ENCODE measurements around the gene CHD8.

Gene CHD8

GRCh38 chr14:21455912-21456667 is at the start of gene CHD8:
CHD8 (minus strand) TSS chr14:21456123; CDS start chr14:21431643, 24,480 bp downstream.
- Histone ChIP-seq H3K27me3 (ENCODE audit: control insufficient read depth, insufficient read depth, low read length) (no peaks in the 10 kb centered on the region), H3K27ac (ENCODE audit: low read depth, low read length) (peak within 1 kb of the TSS; percentile 81), H3K4me1 (ENCODE audit: control insufficient read depth, insufficient read depth, low read length) (no peaks in the 10 kb centered on the region)

GRCh38 chr14:21505012-21505553 is 49.2 kb upstream of the CHD8 start:
- no peaks in the 10 kb centered on the region for H3K9me3 ChIP-seq (ENCODE audit: control insufficient read depth, insufficient read depth, low read depth, low read length)
- H3K4me3 ChIP-seq (ENCODE audit: low read depth, low read length) = no peak overlapping the region
- H3K36me3 ChIP-seq (ENCODE audit: control insufficient read depth, insufficient read depth, low read length) = peaks cover 70% of the 10 kb centered on the region
- no peak overlapping the region for H3K9ac ChIP-seq (ENCODE audit: low read length)
- no peaks in the 10 kb centered on the region for H3K27me3 ChIP-seq (ENCODE audit: control insufficient read depth, insufficient read depth, low read length)
- H3K27ac ChIP-seq (ENCODE audit: low read depth, low read length) = no peak overlapping the region
- peaks cover 13% of the 10 kb centered on the region; the same call in 1 of the 2 replicates for H3K4me1 ChIP-seq (ENCODE audit: control insufficient read depth, insufficient read depth, low read length)

More at GRCh38 chr14:21455912-21456667, at the start of gene CHD8:
- no peaks in the 10 kb centered on the region for H3K9me3 ChIP-seq (ENCODE audit: control insufficient read depth, insufficient read depth, low read depth, low read length)
- H3K4me3 ChIP-seq (ENCODE audit: low read depth, low read length) = peak within 1 kb of the TSS; percentile 90
- H3K9ac ChIP-seq (ENCODE audit: low read length) = peak within 1 kb of the TSS; percentile 95
- H3K36me3 ChIP-seq (ENCODE audit: control insufficient read depth, insufficient read depth, low read length) = peaks cover 15% of the 10 kb centered on the region

GRCh38 chr14:21503376-21503775 is 47.5 kb upstream of the CHD8 start:
- H3K4me3 ChIP-seq (ENCODE audit: low read depth, low read length) = no peak overlapping the region
- peaks cover 10% of the 10 kb centered on the region for H3K4me1 ChIP-seq (ENCODE audit: control insufficient read depth, insufficient read depth, low read length)
- H3K36me3 ChIP-seq (ENCODE audit: control insufficient read depth, insufficient read depth, low read length) = peaks cover 81% of the 10 kb centered on the region
- H3K27me3 ChIP-seq (ENCODE audit: control insufficient read depth, insufficient read depth, low read length) = no peaks in the 10 kb centered on the region
- H3K9me3 ChIP-seq (ENCODE audit: control insufficient read depth, insufficient read depth, low read depth, low read length) = no peaks in the 10 kb centered on the region
- H3K9ac ChIP-seq (ENCODE audit: low read length) = no peak overlapping the region
- H3K27ac ChIP-seq (ENCODE audit: low read depth, low read length) = no peak overlapping the region

GRCh38 chr14:21501568-21501967 is 45.6 kb upstream of the CHD8 start:
- no peak overlapping the region for H3K27ac ChIP-seq (ENCODE audit: low read depth, low read length)
- no peaks in the 10 kb centered on the region for H3K27me3 ChIP-seq (ENCODE audit: control insufficient read depth, insufficient read depth, low read length)
- peaks cover 10% of the 10 kb centered on the region for H3K4me1 ChIP-seq (ENCODE audit: control insufficient read depth, insufficient read depth, low read length)
- H3K9me3 ChIP-seq (ENCODE audit: control insufficient read depth, insufficient read depth, low read depth, low read length) = no peaks in the 10 kb centered on the region
- H3K9ac ChIP-seq (ENCODE audit: low read length) = no peak overlapping the region
- peaks cover 85% of the 10 kb centered on the region for H3K36me3 ChIP-seq (ENCODE audit: control insufficient read depth, insufficient read depth, low read length)
- no peak overlapping the region for H3K4me3 ChIP-seq (ENCODE audit: low read depth, low read length)

GRCh38 chr14:21498540-21499526 is 42.9 kb upstream of the CHD8 start:
- Histone ChIP-seq H3K9me3 (ENCODE audit: control insufficient read depth, insufficient read depth, low read depth, low read length) (no peaks in the 10 kb centered on the region), H3K36me3 (ENCODE audit: control insufficient read depth, insufficient read depth, low read length) (peaks cover 94% of the 10 kb centered on the region), H3K27ac (ENCODE audit: low read depth, low read length) (peak overlapping the region; percentile 28; the same call in 1 of the 2 replicates), H3K9ac (ENCODE audit: low read length) (no peak overlapping the region), H3K27me3 (ENCODE audit: control insufficient read depth, insufficient read depth, low read length) (no peaks in the 10 kb centered on the region), H3K4me3 (ENCODE audit: low read depth, low read length) (no peak overlapping the region), H3K4me1 (ENCODE audit: control insufficient read depth, insufficient read depth, low read length) (peaks cover 10% of the 10 kb centered on the region)

- no peaks in the 10 kb centered on the region for H3K9me3 ChIP-seq (ENCODE audit: control insufficient read depth, insufficient read depth, low read depth, low read length)
- H3K27ac ChIP-seq (ENCODE audit: low read depth, low read length) = no peak overlapping the region
- no peaks in the 10 kb centered on the region for H3K27me3 ChIP-seq (ENCODE audit: control insufficient read depth, insufficient read depth, low read length)
- H3K4me3 ChIP-seq (ENCODE audit: low read depth, low read length) = no peak overlapping the region
- no peak overlapping the region for H3K9ac ChIP-seq (ENCODE audit: low read length)
- peaks cover 88% of the 10 kb centered on the region for H3K36me3 ChIP-seq (ENCODE audit: control insufficient read depth, insufficient read depth, low read length)
- peaks cover 10% of the 10 kb centered on the region for H3K4me1 ChIP-seq (ENCODE audit: control insufficient read depth, insufficient read depth, low read length)
Observed at GRCh38 chr14:21496453-21496852, 40.5 kb upstream of the CHD8 start.

- peaks cover 85% of the 10 kb centered on the region for H3K36me3 ChIP-seq (ENCODE audit: control insufficient read depth, insufficient read depth, low read length)
- no peak overlapping the region for H3K4me3 ChIP-seq (ENCODE audit: low read depth, low read length)
- H3K9me3 ChIP-seq (ENCODE audit: control insufficient read depth, insufficient read depth, low read depth, low read length) = no peaks in the 10 kb centered on the region
- H3K27me3 ChIP-seq (ENCODE audit: control insufficient read depth, insufficient read depth, low read length) = no peaks in the 10 kb centered on the region
- H3K9ac ChIP-seq (ENCODE audit: low read length) = no peak overlapping the region
- peaks cover 10% of the 10 kb centered on the region for H3K4me1 ChIP-seq (ENCODE audit: control insufficient read depth, insufficient read depth, low read length)
- peak overlapping the region; percentile 12; the same call in 1 of the 2 replicates for H3K27ac ChIP-seq (ENCODE audit: low read depth, low read length)
Observed at GRCh38 chr14:21494902-21495762, 39.2 kb upstream of the CHD8 start.

GRCh38 chr14:21486640-21487087 is 30.7 kb upstream of the CHD8 start:
- peaks cover 38% of the 10 kb centered on the region for H3K36me3 ChIP-seq (ENCODE audit: control insufficient read depth, insufficient read depth, low read length)
- H3K9ac ChIP-seq (ENCODE audit: low read length) = no peak overlapping the region
- H3K4me1 ChIP-seq (ENCODE audit: control insufficient read depth, insufficient read depth, low read length) = no peaks in the 10 kb centered on the region
- no peak overlapping the region for H3K27ac ChIP-seq (ENCODE audit: low read depth, low read length)
- H3K9me3 ChIP-seq (ENCODE audit: control insufficient read depth, insufficient read depth, low read depth, low read length) = no peaks in the 10 kb centered on the region
- H3K4me3 ChIP-seq (ENCODE audit: low read depth, low read length) = no peak overlapping the region
- no peaks in the 10 kb centered on the region for H3K27me3 ChIP-seq (ENCODE audit: control insufficient read depth, insufficient read depth, low read length)

GRCh38 chr14:21476925-21477681 is 21.2 kb upstream of the CHD8 start, which contains the start of the genes RAB2B and TOX4:
RAB2B (minus strand) TSS chr14:21476959; CDS start chr14:21476872, 87 bp downstream.
TOX4 (plus strand) TSS chr14:21477195; CDS start chr14:21477279, 84 bp downstream.
- peaks cover 31% of the 10 kb centered on the region for H3K36me3 ChIP-seq (ENCODE audit: control insufficient read depth, insufficient read depth, low read length)
- no peaks in the 10 kb centered on the region for H3K9me3 ChIP-seq (ENCODE audit: control insufficient read depth, insufficient read depth, low read depth, low read length)
- peak within 1 kb of the TSS; percentile 72 for H3K9ac ChIP-seq (ENCODE audit: low read length)
- no peaks in the 10 kb centered on the region for H3K27me3 ChIP-seq (ENCODE audit: control insufficient read depth, insufficient read depth, low read length)
- H3K4me3 ChIP-seq (ENCODE audit: low read depth, low read length) = peak within 1 kb of the TSS; percentile 87
- H3K4me1 ChIP-seq (ENCODE audit: control insufficient read depth, insufficient read depth, low read length) = no peaks in the 10 kb centered on the region
- H3K27ac ChIP-seq (ENCODE audit: low read depth, low read length) = no peak within 1 kb of the TSS
